HL-60 (cell line): ENCODE measurements around the gene SUPT3H.

Experiments
- DNase-seq, 2 experiments: peaks; one replicate each; pipeline ENCODE4 v3.0.0-alpha.2; 2010 to 2020; ENCODE audit warnings: low read depth in 1 of 2, low spot score in 1 of 2
- H3K27ac ChIP-seq: fragments of 250-450 bp; sonication (Bioruptor Pico); replicated peaks from 2 replicates; pipeline ENCODE4 v1.5.1; 2020; ENCODE audit warnings: mild to moderate bottlenecking, moderate library complexity
- H3K27me3 ChIP-seq: fragments of 250-450 bp; sonication (Bioruptor Pico); 2 replicates; pipeline ENCODE4 v1.5.1; 2021; ENCODE audit warnings: mild to moderate bottlenecking, moderate library complexity; ENCODE audit not compliant: insufficient read depth, poor library complexity, severe bottlenecking
- H3K4me3 ChIP-seq: replicated peaks from 2 replicates; pipeline ENCODE4 v1.5.1; 2011; ENCODE audit warnings: mild to moderate bottlenecking, control low read depth, low read length; ENCODE audit not compliant: insufficient read depth
- CTCF ChIP-seq: IDR thresholded peaks from one replicate; pipeline ENCODE4 v1.5.1; 2011; ENCODE audit warnings: low read length, control low read depth, inconsistent platforms; ENCODE audit not compliant: insufficient read depth
- GABPA ChIP-seq: IDR thresholded peaks from 2 replicates; pipeline ENCODE4 v1.6.1; 2012; ENCODE audit warnings: low read depth
- POLR2AphosphoS5 ChIP-seq: IDR thresholded peaks from 2 replicates; pipeline ENCODE4 v1.6.1; 2012; ENCODE audit warnings: low read depth
- REST ChIP-seq: IDR thresholded peaks from 2 replicates; pipeline ENCODE4 v1.6.1; 2012; ENCODE audit warnings: low read depth; ENCODE audit not compliant: insufficient replicate concordance
- SPI1 ChIP-seq: IDR thresholded peaks from 2 replicates; pipeline ENCODE4 v1.6.1; 2012; ENCODE audit warnings: low read depth, mild to moderate bottlenecking, borderline replicate concordance

SUPT3H gene

GRCh38 chr6:44855562-44856411, 521.9 kb downstream of the SUPT3H start:
- no peak for TF ChIP-seq GABPA
- no peak for TF ChIP-seq REST
- no peak for TF ChIP-seq CTCF
- no peak for TF ChIP-seq POLR2AphosphoS5
- TF ChIP-seq SPI1 = no peak
- DNase-seq = no peak
- H3K27me3 ChIP-seq = no peaks in the 10 kb centered on the region
- no peak overlapping the region for H3K27ac ChIP-seq
- no peak overlapping the region for H3K4me3 ChIP-seq

- H3K27ac ChIP-seq = no peak overlapping the region
- DNase-seq = no peak
- no peak for TF ChIP-seq REST
- no peak for TF ChIP-seq POLR2AphosphoS5
- no peak for TF ChIP-seq GABPA
- no peak for TF ChIP-seq CTCF
- TF ChIP-seq SPI1 = no peak
- no peak overlapping the region for H3K4me3 ChIP-seq
- no peaks in the 10 kb centered on the region for H3K27me3 ChIP-seq
These were observed 522.9 kb downstream of the SUPT3H start for GRCh38 chr6:44854712-44855443.

GRCh38 chr6:44851176-44851575, 526.6 kb downstream of the SUPT3H start:
- no peak for DNase-seq
- no peak overlapping the region for H3K27ac ChIP-seq
- H3K4me3 ChIP-seq = no peak overlapping the region
- H3K27me3 ChIP-seq = no peaks in the 10 kb centered on the region
- TF ChIP-seq REST (no peak), SPI1 (no peak), POLR2AphosphoS5 (no peak), GABPA (no peak), CTCF (no peak)
